Stimulated activated CD4-positive, alpha-beta T cell treated with anti-CD3 and anti-CD28 coated beads, Interleukin-4, amount 100 ng/mL, for 4 hours (primary cell): ENCODE results near the gene MIB1.

Experiments used
- DNase-seq, 2 experiments: peaks; one replicate each; pipeline ENCODE4 v3.0.0-alpha.2; 2020

The MIB1 gene

GRCh38 chr18:21900605-21901352, 160.2 kb downstream of the MIB1 start:
- DNase-seq, result no peak

- DNase-seq, result no peak
These were observed 160.9 kb downstream of the MIB1 start for GRCh38 chr18:21901423-21901945.

GRCh38 chr18:21903709-21904108, 163.1 kb downstream of the MIB1 start:
- no peak for DNase-seq

GRCh38 chr18:21904856-21905255, 164.3 kb downstream of the MIB1 start:
- DNase-seq, result no peak

- no peak for DNase-seq
These were observed 166.9 kb downstream of the MIB1 start for GRCh38 chr18:21907451-21907850.

- no peak for DNase-seq
These were observed 168.1 kb downstream of the MIB1 start for GRCh38 chr18:21908711-21909110.

- DNase-seq, result no peak
These were observed 170.3 kb downstream of the MIB1 start for GRCh38 chr18:21910906-21911305.

- no peak for DNase-seq
These were observed 171.0 kb downstream of the MIB1 start for GRCh38 chr18:21911551-21911950.

GRCh38 chr18:21912339-21913239, 172.0 kb downstream of the MIB1 start:
- no peak for DNase-seq

- no peak for DNase-seq
These were observed 174.2 kb downstream of the MIB1 start for GRCh38 chr18:21914739-21915319.

- no peak for DNase-seq
These were observed 175.0 kb downstream of the MIB1 start for GRCh38 chr18:21915546-21915945.

- no peak for DNase-seq
These were observed 176.0 kb downstream of the MIB1 start for GRCh38 chr18:21916594-21916993.

GRCh38 chr18:21918693-21919092, 178.1 kb downstream of the MIB1 start:
- DNase-seq, result no peak
